DOHH2 (cell line): ENCODE measurements around the gene SDR42E1.
"Not testable (repeated sequence)": the region's sequence is repeated elsewhere in the genome, so short reads cannot be mapped to it uniquely, and the experiment has no call there.

Experiments
- EZH2phosphoT487 ChIP-seq: fragments of 200-600 bp; sonication (generic); IDR thresholded peaks from 2 replicates; pipeline ENCODE4 v1.6.1; 2017; ENCODE audit warnings: borderline replicate concordance, mild to moderate bottlenecking, antibody characterized with exemption, low read length, moderate library complexity, mixed read lengths
- TF ChIP-seq, protein P1 (sequence below): fragments of 200-600 bp; sonication (generic); IDR thresholded peaks from one replicate; pipeline ENCODE4 v1.5.1; 2014; ENCODE audit warnings: antibody characterized with exemption, mild to moderate bottlenecking, low read depth, low read length; ENCODE audit not compliant: poor library complexity, severe bottlenecking

DNA sequence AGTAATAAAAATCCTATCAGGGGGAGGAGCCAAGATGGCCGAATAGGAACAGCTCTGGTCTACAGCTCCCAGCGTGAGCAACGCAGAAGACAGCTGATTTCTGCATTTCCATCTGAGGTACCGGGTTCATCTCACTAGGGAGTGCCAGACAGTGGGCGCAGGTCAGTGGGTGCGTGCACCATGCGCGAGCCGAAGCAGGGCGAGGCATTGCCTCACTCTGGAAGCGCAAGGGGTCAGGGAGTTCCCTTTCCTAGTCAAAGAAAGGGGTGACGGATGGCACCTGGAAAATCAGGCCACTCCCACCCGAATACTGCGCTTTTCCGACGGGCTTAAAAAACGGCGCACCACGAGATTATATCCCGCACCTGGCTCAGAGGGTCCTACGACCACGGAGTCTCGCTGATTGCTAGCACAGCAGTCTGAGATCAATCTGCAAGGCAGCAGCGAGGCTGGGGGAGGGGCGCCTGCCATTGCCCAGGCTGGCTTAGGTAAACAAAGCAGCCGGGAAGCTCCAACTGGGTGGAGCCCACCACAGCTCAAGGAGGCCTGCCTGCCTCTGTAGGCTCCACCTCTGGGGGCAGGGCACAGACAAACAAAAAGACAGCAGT lies 33.8 kb downstream of the SDR42E1 start:
- TF ChIP-seq, protein P1, sequence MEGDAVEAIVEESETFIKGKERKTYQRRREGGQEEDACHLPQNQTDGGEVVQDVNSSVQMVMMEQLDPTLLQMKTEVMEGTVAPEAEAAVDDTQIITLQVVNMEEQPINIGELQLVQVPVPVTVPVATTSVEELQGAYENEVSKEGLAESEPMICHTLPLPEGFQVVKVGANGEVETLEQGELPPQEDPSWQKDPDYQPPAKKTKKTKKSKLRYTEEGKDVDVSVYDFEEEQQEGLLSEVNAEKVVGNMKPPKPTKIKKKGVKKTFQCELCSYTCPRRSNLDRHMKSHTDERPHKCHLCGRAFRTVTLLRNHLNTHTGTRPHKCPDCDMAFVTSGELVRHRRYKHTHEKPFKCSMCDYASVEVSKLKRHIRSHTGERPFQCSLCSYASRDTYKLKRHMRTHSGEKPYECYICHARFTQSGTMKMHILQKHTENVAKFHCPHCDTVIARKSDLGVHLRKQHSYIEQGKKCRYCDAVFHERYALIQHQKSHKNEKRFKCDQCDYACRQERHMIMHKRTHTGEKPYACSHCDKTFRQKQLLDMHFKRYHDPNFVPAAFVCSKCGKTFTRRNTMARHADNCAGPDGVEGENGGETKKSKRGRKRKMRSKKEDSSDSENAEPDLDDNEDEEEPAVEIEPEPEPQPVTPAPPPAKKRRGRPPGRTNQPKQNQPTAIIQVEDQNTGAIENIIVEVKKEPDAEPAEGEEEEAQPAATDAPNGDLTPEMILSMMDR = not testable (repeated sequence)
- not testable (repeated sequence) for TF ChIP-seq EZH2phosphoT487
